ENCODE data around the gene ZNF618. TPM values are rescaled to one million over a fixed set of nuclear protein-coding genes. Genes with fewer than 3 reads are reported as not detected.

ZNF618 gene
- total and polyA plus RNA-seq, 2 experiments from 2014 or later = 2.3 to 5.1 TPM

GRCh38 chr9:114034196-114034595 is 158.1 kb downstream of the ZNF618 start:
- H3K4me2 ChIP-seq (ENCODE audit: unreplicated experiment) = no peak overlapping the region
- peaks cover 6% of the 10 kb centered on the region; the same call in 1 of the 2 replicates for H3K36me3 ChIP-seq (ENCODE audit: low read depth)
- WGBS, 2 experiments (ENCODE audit: low coverage in 1 of 2, low lambda C conversion rate in 2 of 2, missing lambda C conversion rate in 2 of 2) = 96 to 98% methylated on average over 10 of the region's 10 CpGs

DNA sequence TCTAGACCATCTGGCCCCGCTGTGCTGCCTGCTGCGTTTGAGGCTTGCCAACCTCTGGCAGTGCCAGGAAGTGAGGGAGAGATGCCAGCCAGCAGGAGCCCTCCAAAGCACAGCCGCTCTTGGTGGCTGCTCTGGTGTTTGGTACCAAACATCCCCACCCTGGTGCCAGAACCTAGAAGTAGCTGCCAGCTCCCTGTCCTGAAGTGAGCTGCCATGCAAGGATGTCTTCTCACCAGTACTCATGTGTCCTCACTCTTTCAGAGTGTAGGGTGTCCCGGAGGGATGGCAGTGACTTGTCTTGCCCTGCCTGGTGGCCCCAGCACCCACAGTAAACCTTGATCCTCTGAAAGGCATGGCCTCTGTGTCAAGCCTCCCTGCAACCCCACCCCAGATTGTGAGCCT is 158.6 kb downstream of the ZNF618 start:
- in situ Hi-C loops (cut with MboI) = no loop called here
- no peaks in the 10 kb centered on the region for H3K9me2 ChIP-seq (ENCODE audit: insufficient read depth)
- TF ChIP-seq EZH2 (IDR thresholded peaks at IDR 0.05; ENCODE audit: insufficient read depth, poor library complexity, severe bottlenecking) (no peak), EZH2phosphoT487 (IDR thresholded peaks at IDR 0.05; ENCODE audit: insufficient read depth, low read depth) (no peak)
- H3K4me2 ChIP-seq (ENCODE audit: unreplicated experiment) = no peak overlapping the region
- no peak overlapping the region for H2AFZ ChIP-seq
- peaks cover 2% of the 10 kb centered on the region; the same call in 1 of the 2 replicates for H3K36me3 ChIP-seq (ENCODE audit: low read depth)
- H3F3A ChIP-seq (ENCODE audit: insufficient read depth) = no peaks in the 10 kb centered on the region
- H3K9me3 ChIP-seq (ENCODE audit: low read depth) = no peaks in the 10 kb centered on the region
- H4K20me1 ChIP-seq (ENCODE audit: insufficient read depth) = no peaks in the 10 kb centered on the region
- no peaks in the 10 kb centered on the region for H3K79me2 ChIP-seq (ENCODE audit: insufficient read depth)
- 81 to 89% methylated on average over 4 of the region's 4 CpGs for WGBS, 2 experiments (ENCODE audit: low coverage in 1 of 2, low lambda C conversion rate in 2 of 2, missing lambda C conversion rate in 2 of 2)
- DNase-seq = no peak
- no peak overlapping the region for H3K9ac ChIP-seq
- no peak overlapping the region for H3K4me3 ChIP-seq
- no peaks in the 10 kb centered on the region for H3K27me3 ChIP-seq (replicated peaks; ENCODE audit: insufficient read depth)
- no peak overlapping the region for H3K27ac ChIP-seq
- H3K4me1 ChIP-seq (ENCODE audit: insufficient read depth) = no peaks in the 10 kb centered on the region

More at GRCh38 chr9:114034196-114034595, 158.1 kb downstream of the ZNF618 start:
- Histone ChIP-seq H3K9me3 (ENCODE audit: low read depth) (no peaks in the 10 kb centered on the region), H3K79me2 (ENCODE audit: insufficient read depth) (no peaks in the 10 kb centered on the region), H3K4me3 (no peak overlapping the region), H4K20me1 (ENCODE audit: insufficient read depth) (no peaks in the 10 kb centered on the region), H3K4me1 (ENCODE audit: insufficient read depth) (no peaks in the 10 kb centered on the region), H3K9ac (no peak overlapping the region), H3K27me3 (replicated peaks; ENCODE audit: insufficient read depth) (no peaks in the 10 kb centered on the region), H3K27ac (no peak overlapping the region), H2AFZ (no peak overlapping the region), H3K9me2 (ENCODE audit: insufficient read depth) (no peaks in the 10 kb centered on the region), H3F3A (ENCODE audit: insufficient read depth) (no peaks in the 10 kb centered on the region)
- in situ Hi-C loops (cut with MboI) = no loop called here
- DNase-seq = no peak
- TF ChIP-seq EZH2 (IDR thresholded peaks at IDR 0.05; ENCODE audit: insufficient read depth, poor library complexity, severe bottlenecking) (no peak), EZH2phosphoT487 (IDR thresholded peaks at IDR 0.05; ENCODE audit: insufficient read depth, low read depth) (no peak)

DNA sequence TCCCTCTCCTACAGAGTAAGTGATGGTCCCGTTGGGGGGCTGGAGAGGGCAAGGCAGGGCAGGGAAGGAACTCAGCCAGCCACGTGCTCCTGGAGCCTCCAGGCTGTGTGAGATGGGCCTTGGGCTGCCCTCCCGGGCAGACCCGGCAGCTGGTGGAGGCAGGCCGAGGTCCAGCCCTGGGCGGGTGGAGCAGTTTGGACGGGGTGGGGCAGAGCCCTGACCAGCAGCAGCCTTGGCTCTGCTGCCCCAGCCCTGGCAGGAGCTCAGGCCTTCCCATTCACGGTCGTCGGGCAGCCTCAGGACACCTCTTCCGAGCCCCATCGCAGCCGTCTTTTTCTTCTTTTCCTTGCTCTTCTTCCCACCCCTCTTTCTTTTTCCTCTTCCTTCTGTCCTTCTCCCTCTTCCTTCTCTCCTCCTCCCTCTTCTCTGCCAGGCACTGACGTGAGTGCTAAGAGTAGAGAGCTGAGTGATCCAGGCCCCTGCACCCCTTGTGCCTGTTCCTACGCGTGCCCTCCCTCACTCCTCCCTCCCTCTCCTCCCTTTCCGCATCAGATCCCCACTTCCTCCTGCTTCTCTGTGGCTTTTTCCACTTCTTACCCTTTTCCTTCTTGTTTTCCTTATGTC is 159.2 kb downstream of the ZNF618 start:
- in situ Hi-C loops (cut with MboI) = no loop called here
- H3K9me2 ChIP-seq (ENCODE audit: insufficient read depth) = no peaks in the 10 kb centered on the region
- H2AFZ ChIP-seq = no peak overlapping the region
- H3K9ac ChIP-seq = no peak overlapping the region
- H3K27ac ChIP-seq = no peak overlapping the region
- TF ChIP-seq EZH2 (IDR thresholded peaks at IDR 0.05; ENCODE audit: insufficient read depth, poor library complexity, severe bottlenecking) (no peak), EZH2phosphoT487 (IDR thresholded peaks at IDR 0.05; ENCODE audit: insufficient read depth, low read depth) (no peak)
- no peaks in the 10 kb centered on the region for H3K4me1 ChIP-seq (ENCODE audit: insufficient read depth)
- no peaks in the 10 kb centered on the region for H3K9me3 ChIP-seq (ENCODE audit: low read depth)
- no peaks in the 10 kb centered on the region for H3K27me3 ChIP-seq (replicated peaks; ENCODE audit: insufficient read depth)
- no peaks in the 10 kb centered on the region for H3K79me2 ChIP-seq (ENCODE audit: insufficient read depth)
- WGBS, 2 experiments (ENCODE audit: low coverage in 1 of 2, low lambda C conversion rate in 2 of 2, missing lambda C conversion rate in 2 of 2) = 65 to 74% methylated on average over 7 to 17 of the region's 17 CpGs
- no peaks in the 10 kb centered on the region for H3F3A ChIP-seq (ENCODE audit: insufficient read depth)
- H3K4me2 ChIP-seq (ENCODE audit: unreplicated experiment) = no peak overlapping the region
- DNase-seq = no peak
- no peaks in the 10 kb centered on the region for H4K20me1 ChIP-seq (ENCODE audit: insufficient read depth)
- H3K4me3 ChIP-seq = no peak overlapping the region
- H3K36me3 ChIP-seq (ENCODE audit: low read depth) = peaks cover 2% of the 10 kb centered on the region; the same call in 1 of the 2 replicates

GRCh38 chr9:114035845-114036801 is 160.0 kb downstream of the ZNF618 start:
- H3K4me1 ChIP-seq (ENCODE audit: insufficient read depth) = no peaks in the 10 kb centered on the region
- H3K9me3 ChIP-seq (ENCODE audit: low read depth) = no peaks in the 10 kb centered on the region
- peaks cover 2% of the 10 kb centered on the region; the same call in 1 of the 2 replicates for H3K36me3 ChIP-seq (ENCODE audit: low read depth)
- H3K4me2 ChIP-seq (ENCODE audit: unreplicated experiment) = no peak overlapping the region
- H3K27me3 ChIP-seq (replicated peaks; ENCODE audit: insufficient read depth) = no peaks in the 10 kb centered on the region
- WGBS, 2 experiments (ENCODE audit: low coverage in 1 of 2, low lambda C conversion rate in 2 of 2, missing lambda C conversion rate in 2 of 2) = 98% methylated on average over 18 of the region's 18 CpGs
- TF ChIP-seq EZH2phosphoT487 (IDR thresholded peaks at IDR 0.05; ENCODE audit: insufficient read depth, low read depth) (no peak), EZH2 (IDR thresholded peaks at IDR 0.05; ENCODE audit: insufficient read depth, poor library complexity, severe bottlenecking) (no peak)
- H3K27ac ChIP-seq = no peak overlapping the region
- H3K9ac ChIP-seq = no peak overlapping the region
- H3F3A ChIP-seq (ENCODE audit: insufficient read depth) = no peaks in the 10 kb centered on the region
- no peaks in the 10 kb centered on the region for H4K20me1 ChIP-seq (ENCODE audit: insufficient read depth)
- H2AFZ ChIP-seq = no peak overlapping the region
- no peaks in the 10 kb centered on the region for H3K79me2 ChIP-seq (ENCODE audit: insufficient read depth)
- no peak overlapping the region for H3K4me3 ChIP-seq
- no peak for DNase-seq
- H3K9me2 ChIP-seq (ENCODE audit: insufficient read depth) = no peaks in the 10 kb centered on the region
- in situ Hi-C loops (cut with MboI) = no loop called here
